ENCODE measurements around the gene AMACR.

The AMACR gene

GRCh38 chr5:34007621-34008600 lies at the start of gene AMACR:
Gene AMACR, minus strand, starts transcription at chr5:34008050. Its CDS starts 31 bp downstream, at chr5:34008019.
- TF ChIP-seq, protein P1, sequence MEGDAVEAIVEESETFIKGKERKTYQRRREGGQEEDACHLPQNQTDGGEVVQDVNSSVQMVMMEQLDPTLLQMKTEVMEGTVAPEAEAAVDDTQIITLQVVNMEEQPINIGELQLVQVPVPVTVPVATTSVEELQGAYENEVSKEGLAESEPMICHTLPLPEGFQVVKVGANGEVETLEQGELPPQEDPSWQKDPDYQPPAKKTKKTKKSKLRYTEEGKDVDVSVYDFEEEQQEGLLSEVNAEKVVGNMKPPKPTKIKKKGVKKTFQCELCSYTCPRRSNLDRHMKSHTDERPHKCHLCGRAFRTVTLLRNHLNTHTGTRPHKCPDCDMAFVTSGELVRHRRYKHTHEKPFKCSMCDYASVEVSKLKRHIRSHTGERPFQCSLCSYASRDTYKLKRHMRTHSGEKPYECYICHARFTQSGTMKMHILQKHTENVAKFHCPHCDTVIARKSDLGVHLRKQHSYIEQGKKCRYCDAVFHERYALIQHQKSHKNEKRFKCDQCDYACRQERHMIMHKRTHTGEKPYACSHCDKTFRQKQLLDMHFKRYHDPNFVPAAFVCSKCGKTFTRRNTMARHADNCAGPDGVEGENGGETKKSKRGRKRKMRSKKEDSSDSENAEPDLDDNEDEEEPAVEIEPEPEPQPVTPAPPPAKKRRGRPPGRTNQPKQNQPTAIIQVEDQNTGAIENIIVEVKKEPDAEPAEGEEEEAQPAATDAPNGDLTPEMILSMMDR (IDR thresholded peaks at IDR 0.05) = no peak

DNA sequence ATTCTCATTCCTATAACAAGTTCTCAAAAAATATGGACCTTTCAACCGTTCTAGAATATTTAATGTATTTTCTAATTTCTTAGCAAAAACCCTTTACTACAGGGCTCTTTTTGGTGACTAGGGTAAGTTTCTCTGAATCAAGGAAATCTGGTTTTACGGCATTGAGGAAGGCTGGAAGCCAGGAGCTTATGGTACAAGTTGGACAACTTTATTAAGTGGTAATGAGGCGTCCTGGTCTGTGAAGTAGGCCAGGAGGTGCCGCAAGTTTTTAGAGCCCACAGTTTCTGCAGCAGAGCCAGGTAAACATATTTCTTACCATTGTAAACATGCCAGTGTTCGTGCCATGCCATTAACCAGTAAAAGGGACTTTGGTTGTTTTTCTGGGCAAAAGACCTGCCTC lies 49.7 kb upstream of the AMACR start:
- TF ChIP-seq, protein P1 (IDR thresholded peaks at IDR 0.05) = no peak

DNA sequence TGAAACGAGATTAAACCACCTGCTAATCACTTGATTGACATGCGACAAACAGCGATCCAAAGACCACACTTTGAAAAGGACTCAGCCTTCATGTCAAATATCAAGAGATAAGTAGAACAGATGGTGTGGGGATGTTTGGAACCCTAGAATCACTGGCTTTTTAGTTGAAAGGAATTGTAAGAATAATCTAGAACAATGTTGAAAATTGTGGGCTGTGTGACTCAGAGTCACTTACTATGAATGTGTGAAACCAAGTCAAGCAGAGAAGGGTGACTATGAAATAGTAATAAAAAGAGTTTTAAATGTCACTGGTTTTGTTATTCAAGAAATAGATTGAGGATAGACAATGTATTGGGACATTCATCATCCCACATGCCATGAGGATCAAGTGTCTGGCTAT lies 49.3 kb upstream of the AMACR start:
- TF ChIP-seq, protein P1 (IDR thresholded peaks at IDR 0.05) = no peak

DNA sequence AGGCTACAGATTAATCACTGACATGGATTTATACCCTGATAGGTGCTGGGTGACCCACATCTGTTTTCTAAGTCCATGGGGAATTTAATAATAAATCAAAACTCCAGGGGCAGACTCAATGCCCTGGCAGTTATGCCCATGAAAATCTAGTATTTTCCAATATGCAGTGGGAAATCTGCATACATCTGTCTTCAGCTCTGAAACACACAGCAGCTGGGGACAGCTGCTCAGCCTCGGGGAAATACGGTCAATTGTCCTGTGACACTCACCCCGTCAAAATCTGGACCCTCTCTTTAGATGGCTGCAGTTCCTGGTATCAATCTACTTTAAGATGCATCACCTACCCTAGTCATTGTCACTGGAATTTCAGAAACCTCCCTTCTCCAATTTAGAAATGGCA lies 47.8 kb upstream of the AMACR start:
- TF ChIP-seq, protein P1 (IDR thresholded peaks at IDR 0.05) = no peak

DNA sequence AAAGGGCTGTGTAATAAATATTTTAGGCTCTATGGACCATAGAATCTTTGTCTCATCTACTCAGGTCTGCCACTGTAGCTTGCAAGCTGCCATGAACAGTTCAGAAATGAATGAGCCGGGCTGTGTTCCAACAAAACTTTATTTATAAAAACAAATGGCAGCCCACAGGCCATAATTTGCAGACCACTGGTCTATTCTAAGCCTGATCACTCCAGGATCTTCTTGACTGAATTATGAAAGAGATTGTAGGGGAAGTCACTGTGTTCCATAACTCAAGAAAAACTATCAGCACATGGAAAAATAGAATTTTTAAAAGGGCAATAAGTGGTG lies 46.5 kb upstream of the AMACR start:
- TF ChIP-seq, protein P1 (IDR thresholded peaks at IDR 0.05) = no peak

DNA sequence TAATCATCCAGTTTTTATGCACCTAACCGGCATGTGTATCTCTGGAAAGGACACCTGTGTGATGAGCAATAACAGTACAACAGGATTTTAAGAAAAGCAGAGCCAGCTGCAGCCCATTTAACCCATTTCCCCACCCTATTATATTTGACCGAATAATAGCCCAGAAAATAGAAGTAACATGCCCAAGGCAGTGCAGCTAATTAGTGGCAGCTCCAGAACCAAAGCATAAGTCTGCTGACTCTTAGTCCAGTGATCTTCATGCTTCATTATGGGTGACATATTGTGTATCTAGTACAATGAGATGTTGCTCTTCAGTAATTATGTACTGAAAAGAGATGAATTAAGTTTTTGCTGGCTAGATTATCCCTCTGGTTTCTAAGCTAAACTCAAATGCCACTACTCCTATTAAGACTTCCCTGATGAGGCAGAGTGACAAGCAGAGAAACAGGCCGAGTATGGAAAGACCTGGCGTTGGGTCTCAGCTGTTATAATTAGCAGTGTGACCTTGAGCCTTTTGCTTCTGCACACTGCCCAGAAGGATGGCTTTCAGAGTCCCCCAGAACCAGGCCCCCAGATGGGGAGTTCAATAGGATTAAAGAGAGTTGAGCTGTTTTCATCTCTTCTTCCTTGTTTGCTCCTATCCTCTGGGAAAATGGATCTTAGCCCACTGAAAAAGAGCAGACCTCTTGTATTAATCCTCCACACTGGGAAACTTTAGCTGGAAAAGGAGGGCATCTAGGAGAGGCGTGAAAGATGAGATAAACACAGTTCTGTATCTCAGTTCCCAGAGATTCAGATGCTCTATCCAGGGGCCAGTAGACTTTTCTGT lies 45.9 kb upstream of the AMACR start:
- TF ChIP-seq, protein P1 (IDR thresholded peaks at IDR 0.05) = no peak

DNA sequence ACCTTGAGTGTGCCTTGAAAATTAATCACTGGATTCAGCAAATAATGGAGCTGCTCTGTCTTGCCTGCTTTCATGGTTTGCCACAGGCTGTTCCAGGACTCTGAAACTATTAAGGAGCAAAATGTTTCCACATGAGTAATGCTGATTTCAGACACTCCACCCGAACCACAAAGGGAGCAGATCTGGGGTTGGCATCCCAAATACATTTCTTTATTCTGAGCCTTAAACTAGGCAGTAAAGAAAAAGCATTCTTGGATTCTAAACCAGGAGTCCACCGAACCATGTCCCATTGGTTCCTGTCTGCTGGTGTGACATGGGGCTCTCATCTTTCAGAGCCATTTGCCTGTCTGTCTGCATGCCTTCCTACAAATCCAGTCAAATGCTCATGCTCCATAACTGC lies 45.3 kb upstream of the AMACR start:
- TF ChIP-seq, protein P1 (IDR thresholded peaks at IDR 0.05) = no peak

Data from LNCAP (cell line).